Activated CD8-positive, alpha-beta memory T cell treated with anti-CD3 and anti-CD28 coated beads, Interleukin-2, amount 50 U/mL, for 1 hour (primary cell): ENCODE measurements around the gene IRF2.

Source experiments
- DNase-seq: peaks from one replicate; pipeline ENCODE4 v3.0.0-alpha.2; 2020; ENCODE audit errors: extremely low read depth

IRF2 gene

GRCh38 chr4:184409502-184409901 lies 64.8 kb downstream of the IRF2 start:
- no peak for DNase-seq

- DNase-seq = no peak
Measured at GRCh38 chr4:184408684-184409081, 65.7 kb downstream of the IRF2 start.

GRCh38 chr4:184408021-184408683 lies 66.2 kb downstream of the IRF2 start:
- no peak for DNase-seq

DNA sequence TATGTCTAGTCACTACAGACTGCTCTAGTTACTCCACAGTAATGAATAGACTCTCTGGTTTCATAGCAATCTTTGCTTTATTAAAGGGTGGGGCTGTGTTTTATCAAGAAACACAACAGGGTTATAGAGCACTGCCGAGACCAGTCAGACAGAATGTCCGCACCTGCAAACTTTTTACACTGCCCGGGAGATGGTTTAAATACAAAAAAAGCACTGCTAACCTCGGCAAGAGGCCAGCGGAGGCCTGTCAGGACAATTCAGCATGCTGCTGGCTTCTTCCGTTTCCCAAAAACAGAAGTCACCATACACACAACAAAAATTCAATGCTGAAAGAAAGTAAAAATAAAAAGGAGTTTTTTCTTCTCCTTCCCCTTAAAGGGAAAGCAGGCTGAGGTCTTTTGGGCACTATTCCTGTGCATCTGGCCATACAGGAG lies 67.4 kb downstream of the IRF2 start:
- DNase-seq = no peak

- no peak for DNase-seq
Measured at GRCh38 chr4:184404047-184404446, 70.3 kb downstream of the IRF2 start.

DNA sequence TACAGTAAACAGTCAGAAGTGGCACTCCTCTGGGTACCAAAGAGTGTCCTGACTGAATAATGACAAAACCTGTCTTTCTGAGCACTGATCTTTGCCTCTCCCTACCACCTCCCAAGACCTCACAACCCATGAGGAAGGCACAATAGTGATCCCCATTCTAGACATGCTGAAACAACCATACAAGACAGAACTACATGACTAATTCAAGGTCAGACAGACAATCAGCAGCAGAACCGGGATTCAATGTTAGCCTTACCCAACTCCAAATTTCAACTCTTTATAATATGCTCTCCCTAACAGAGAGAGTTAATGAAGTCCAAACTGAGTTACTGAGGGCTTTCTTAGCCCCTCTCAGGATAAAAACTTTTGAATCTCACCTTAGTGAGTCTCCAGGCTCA lies 71.0 kb downstream of the IRF2 start:
- no peak for DNase-seq

GRCh38 chr4:184402740-184403383 lies 71.5 kb downstream of the IRF2 start:
- DNase-seq = no peak

- DNase-seq = no peak
Measured at GRCh38 chr4:184402239-184402638, 72.1 kb downstream of the IRF2 start.

- DNase-seq = no peak
Measured at GRCh38 chr4:184401397-184402171, 72.8 kb downstream of the IRF2 start.

GRCh38 chr4:184400891-184401290 lies 73.5 kb downstream of the IRF2 start:
- DNase-seq = no peak

DNA sequence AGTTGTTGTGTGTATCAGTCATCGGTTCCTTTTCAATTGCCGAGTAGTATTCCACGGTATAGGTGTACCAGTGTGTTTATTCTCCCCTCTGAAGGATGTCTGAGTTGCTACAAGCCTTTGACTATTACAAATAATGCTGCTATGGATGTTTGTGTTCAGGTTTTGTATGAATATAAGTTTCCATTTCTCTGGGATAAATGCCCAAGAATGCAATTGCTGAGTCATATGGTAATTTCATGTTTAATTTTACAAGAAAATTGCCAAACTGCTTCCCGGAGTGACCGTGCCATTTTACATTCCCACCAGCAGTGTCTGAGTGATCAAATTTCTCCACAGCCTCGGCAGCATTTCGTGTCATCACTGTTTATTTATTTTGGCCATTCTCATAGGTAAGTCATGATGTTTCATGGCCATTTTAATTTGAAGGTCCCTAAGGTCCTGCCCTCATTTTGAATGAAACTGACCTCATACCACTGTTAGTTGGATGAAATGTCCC lies 73.9 kb downstream of the IRF2 start:
- no peak for DNase-seq

DNA sequence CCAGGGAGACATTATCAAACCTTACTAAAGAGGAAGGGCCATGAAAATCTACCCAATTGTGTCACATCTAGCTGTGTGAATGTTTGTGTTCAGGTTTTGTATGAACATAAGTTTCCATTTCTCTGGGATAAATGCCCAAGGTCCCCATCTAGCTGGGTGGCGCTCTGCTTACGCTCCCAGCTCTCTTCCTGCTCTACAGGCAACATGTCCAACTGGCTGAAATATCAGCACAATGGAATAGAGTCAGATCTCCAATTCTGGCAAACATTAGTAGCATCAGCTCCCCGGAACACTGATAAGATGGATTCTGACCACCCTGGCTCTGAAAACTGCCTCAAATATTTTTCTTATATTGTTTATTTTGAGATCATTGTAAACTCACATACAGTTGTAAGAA lies 74.8 kb downstream of the IRF2 start:
- DNase-seq = no peak

GRCh38 chr4:184398741-184399511 lies 75.4 kb downstream of the IRF2 start:
- DNase-seq = no peak

GRCh38 chr4:184397516-184398163 lies 76.7 kb downstream of the IRF2 start:
- DNase-seq = no peak

DNA sequence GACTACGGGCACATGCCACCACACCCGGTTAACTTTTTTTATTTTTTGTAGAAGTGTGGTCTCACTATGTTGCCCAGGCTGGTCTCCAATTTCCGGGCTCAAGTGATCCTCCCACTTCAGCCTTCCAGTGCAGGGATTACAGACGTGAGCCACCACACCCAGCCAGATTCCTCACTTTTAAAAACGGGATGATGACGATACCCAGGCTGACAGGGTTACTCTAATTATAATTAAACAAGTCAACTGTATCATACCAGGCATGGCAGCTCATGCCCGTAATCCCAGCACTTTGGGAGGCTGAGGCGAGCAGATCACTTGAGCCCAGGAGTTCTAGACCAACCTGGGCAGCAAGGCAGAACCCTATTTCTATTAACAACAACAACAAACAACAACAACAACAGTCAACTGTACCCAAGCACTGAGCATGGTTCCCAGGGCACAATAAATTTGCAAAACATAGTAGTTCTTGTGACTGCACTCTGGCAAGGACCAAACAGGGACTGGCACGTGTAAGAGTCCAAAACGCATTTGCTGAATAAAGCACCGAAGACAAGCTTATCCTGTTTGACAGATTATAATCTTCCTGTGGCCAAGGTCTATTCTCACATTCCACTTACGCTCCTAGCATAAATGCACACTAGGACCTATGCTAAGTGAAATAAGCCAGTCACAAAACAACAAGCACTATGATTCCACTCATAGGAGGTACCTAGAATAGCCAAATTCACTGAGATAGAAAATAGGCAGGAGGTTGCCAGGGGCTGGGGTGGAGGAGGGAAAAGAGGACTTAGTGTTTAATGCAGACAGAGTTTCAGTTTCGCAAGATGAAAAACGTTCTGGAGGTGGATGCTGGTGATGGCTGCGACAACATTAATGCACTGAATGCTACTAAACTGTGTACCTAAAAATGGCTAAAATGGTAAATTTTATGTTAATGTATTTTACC lies 77.5 kb downstream of the IRF2 start:
- DNase-seq = no peak

GRCh38 chr4:184395971-184396391 lies 78.4 kb downstream of the IRF2 start:
- DNase-seq = no peak

GRCh38 chr4:184395451-184395917 lies 78.9 kb downstream of the IRF2 start:
- DNase-seq = no peak

- no peak for DNase-seq
Measured at GRCh38 chr4:184392748-184393559, 81.4 kb downstream of the IRF2 start.

DNA sequence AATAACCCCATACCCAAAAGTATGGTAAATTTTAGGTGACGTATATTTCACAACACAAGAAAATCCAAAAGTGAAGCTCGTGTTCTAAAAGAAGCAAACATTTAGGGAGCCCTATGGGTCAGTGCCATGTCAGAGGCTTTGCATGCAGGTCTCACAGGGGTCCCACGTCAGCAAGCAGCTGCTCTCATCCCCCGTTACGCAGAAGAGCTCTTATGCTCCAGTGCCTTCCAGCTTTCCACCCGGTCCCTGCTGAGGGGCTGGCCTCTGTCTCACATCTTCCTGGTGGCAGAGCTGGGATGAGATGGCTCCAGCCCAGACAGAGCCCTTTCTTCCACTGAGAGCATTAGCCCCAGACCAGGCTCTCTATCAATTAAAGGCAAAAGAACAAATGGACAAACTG lies 82.0 kb downstream of the IRF2 start:
- DNase-seq = no peak
